HG03442 (cell line): ENCODE measurements around the gene PRICKLE3.

Experiments used
- ATAC-seq: cut with Tn5 transposase; IDR thresholded peaks from one replicate; pipeline ENCODE4 v1.9.1; 2021; ENCODE audit warnings: mild to moderate bottlenecking, moderate library complexity; ENCODE audit not compliant: unreplicated experiment

The PRICKLE3 gene, protein sequence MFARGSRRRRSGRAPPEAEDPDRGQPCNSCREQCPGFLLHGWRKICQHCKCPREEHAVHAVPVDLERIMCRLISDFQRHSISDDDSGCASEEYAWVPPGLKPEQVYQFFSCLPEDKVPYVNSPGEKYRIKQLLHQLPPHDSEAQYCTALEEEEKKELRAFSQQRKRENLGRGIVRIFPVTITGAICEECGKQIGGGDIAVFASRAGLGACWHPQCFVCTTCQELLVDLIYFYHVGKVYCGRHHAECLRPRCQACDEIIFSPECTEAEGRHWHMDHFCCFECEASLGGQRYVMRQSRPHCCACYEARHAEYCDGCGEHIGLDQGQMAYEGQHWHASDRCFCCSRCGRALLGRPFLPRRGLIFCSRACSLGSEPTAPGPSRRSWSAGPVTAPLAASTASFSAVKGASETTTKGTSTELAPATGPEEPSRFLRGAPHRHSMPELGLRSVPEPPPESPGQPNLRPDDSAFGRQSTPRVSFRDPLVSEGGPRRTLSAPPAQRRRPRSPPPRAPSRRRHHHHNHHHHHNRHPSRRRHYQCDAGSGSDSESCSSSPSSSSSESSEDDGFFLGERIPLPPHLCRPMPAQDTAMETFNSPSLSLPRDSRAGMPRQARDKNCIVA

GRCh38 chrX:49186125-49187027 lies at the start of gene PRICKLE3:
Gene PRICKLE3, minus strand, starts transcription at chrX:49186373. Its CDS starts 76 bp downstream, at chrX:49186297.
- peak; percentile 23 for ATAC-seq

DNA sequence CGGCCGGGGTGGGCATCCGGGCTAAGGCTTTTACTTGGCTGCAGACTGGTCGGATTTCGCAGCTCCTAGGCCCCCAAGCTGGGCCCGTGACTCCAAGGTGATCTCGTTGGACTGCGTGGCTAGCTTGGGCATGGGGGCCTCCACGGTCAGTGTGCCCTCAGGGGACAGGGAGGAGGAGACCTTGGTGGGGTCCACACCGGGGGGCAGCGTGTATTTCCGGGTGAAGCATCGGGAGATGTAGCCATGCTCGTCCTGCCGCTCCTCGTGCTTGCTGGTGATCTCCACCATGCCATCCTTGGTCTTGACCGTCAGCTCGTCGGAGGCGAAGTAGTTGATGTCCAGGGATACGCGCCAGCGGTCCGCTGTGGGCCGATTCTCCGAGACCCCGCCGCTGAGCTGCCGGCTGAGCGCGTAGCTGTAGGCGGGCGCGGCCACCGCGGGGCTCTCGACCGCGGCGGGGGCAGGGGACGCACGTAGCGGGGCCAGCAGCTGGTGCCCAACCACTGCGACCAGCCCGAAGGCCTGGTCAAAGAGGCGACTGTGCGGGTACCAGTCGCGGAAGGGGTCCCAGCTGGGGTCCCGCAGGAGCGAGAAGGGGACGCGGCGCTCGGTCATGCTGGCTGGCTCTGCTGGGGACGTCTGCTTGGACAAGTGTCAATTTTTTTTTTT lies 47.8 kb upstream of the PRICKLE3 start:
- no peak for ATAC-seq

GRCh38 chrX:49233176-49233575 lies 47.0 kb upstream of the PRICKLE3 start, which contains the start of gene CACNA1F:
Gene CACNA1F, minus strand, starts transcription at chrX:49233340. Its CDS starts 31 bp downstream, at chrX:49233309.
- no peak for ATAC-seq

- no peak for ATAC-seq
Measured at GRCh38 chrX:49232525-49232924, 46.4 kb upstream of the PRICKLE3 start.

DNA sequence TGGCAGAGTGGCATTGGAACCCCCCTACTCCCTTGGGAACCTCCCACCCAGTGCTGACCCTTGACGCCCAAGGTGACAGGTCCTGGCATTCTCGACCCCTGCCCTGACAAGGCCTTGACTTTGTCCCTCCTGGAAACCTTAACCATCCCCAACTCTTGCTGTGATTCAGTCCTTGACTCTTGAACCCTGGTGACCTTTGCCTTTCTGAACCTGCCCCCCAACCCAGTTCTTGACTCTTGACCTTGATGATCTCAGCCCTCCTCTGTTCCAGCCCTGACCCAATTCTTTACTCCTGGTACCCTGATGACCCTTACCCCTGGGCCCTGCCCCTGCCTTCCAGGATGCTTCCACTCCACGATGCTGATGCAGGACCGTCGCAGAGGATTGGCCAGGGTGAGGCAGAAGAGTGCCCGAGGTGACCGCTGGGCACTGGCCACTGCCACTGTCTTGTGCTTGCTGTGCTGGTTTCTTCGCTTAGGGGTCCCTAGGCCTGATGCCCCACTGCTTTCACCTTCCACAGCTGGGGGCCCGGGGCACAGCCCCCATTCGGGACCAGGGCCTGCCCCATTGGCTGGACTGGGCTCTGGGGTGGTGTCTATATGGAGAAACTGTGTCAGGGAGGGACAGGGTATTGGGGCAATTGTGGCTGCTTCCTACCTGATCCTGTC lies 45.3 kb upstream of the PRICKLE3 start:
- no peak for ATAC-seq

- peak; percentile 58 for ATAC-seq
Measured at GRCh38 chrX:49230500-49231232, 44.5 kb upstream of the PRICKLE3 start.

DNA sequence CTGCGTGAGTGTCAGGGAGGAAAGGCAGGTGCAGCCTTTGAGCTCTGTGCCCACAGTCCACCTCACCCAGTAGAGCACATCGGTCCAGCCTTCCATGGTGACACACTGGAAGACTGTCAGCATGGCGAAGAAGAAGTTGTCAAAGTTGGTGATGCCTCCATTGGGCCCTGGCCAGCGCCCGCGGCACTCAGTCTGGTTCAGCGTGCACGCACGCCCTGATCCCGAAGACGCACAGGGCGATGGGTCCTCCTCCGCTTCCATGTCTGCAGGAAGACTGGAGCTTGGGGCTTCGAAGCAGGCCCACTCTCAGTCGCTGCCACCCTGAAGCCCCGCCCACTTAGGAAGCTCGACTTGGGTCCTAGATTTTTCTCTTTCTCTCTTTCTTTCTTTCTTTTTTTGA lies 42.0 kb upstream of the PRICKLE3 start:
- no peak for ATAC-seq

DNA sequence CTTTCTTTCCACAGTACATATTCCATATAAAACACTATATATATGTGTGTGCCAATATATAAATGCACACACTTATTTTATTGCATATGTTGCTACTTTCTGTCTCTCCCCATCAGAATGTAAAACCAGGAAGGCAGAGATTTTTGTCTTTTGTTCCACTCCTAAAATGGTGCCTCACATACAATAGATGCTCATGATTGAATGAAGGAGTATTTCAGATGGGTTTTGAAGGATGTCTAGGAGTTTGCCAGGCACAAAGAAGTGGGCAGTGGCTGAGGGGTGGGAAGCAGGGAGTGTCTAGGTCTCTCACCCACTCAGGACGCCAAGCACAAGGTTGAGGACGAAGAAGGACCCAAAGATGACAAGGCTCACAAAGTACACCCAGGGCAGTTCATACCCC lies 41.6 kb upstream of the PRICKLE3 start:
- no peak for ATAC-seq

- ATAC-seq: no peak
Measured at GRCh38 chrX:49226946-49227345, 40.8 kb upstream of the PRICKLE3 start.

GRCh38 chrX:49225858-49226257 lies 39.7 kb upstream of the PRICKLE3 start:
- ATAC-seq: no peak

- ATAC-seq: no peak
Measured at GRCh38 chrX:49221868-49222267, 35.7 kb upstream of the PRICKLE3 start.

GRCh38 chrX:49220100-49220499 lies 33.9 kb upstream of the PRICKLE3 start:
- no peak for ATAC-seq

DNA sequence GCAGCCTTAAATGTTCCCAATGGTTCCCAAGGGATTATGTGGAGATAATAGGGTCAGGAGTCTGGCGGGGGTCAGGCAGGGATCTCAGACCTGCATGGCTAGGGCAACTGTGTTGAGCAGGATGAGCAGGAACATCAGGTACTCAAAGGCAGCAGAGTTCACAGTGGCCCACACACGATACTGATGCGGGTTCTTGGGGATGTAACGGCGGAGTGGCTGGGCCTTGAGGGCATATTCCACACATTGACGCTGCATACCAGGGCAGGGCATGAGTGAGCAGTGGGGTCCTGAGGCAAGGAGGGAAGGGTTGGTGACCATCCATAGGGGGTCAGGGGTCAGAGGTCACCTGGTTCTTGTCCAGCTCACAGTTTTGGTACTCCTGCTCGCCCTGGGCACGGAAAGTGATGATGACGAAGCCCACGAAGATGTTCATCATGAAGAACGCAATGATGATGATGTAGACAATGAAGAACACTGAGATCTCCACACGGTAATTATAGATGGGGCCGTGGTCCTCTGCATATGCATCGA lies 28.9 kb upstream of the PRICKLE3 start:
- no peak for ATAC-seq

DNA sequence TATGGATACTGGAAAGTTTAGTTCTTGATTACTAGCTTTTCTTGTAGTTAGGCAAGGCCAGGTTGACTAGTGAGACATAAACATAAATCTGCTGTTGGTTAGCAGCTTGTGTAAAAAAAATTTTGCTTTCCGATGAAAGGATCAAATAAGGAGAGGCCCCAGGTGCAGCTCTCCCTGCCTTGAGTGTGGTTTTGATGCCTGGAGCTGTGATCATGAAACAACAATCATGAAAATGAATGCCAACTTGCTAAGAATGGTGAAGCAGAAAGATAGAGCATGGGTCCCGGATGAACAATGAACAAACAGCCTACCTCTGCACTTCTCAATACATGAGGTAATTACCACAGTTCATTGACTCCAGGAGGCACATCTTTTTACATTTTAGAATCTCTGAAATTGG lies 28.2 kb upstream of the PRICKLE3 start:
- ATAC-seq: no peak

DNA sequence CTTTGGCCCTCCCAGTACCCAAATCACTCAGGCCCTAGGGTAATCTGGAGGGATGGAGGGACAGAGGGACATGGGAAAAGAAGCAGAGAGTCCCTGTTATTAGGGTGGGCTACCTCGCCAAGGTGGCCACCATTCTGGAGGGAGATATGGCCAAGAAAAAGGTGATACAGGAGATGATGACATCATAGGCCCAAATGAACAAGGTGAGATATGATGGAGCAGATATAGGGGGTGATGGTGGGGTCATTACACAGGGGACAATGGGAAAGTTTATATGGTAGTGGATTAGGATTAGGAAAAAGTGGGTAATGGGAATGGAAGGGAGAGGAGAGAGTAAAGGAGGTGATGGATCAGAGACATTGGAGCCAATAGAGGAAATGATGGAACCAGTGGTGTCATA lies 26.7 kb upstream of the PRICKLE3 start:
- no peak for ATAC-seq

DNA sequence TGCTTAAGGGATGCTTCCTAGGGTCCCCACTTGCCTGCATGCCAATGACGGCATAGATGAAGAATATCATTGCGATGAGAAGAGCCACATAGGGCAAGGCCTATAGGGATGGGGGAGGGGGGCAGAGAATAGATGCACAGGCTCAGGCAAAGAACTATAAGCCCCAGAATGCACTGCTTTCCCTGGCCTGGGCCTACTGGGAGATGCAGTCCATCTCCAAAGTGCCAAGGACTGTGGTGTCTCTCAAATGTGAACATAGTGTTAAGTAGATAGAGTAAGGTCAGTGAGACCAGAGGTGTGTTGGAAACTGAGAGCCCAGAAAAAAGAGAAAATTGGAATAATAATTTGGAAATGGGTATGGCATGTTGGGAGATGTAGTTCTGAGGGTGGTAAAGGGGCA lies 26.0 kb upstream of the PRICKLE3 start:
- ATAC-seq: no peak

GRCh38 chrX:49211074-49211473 lies 24.9 kb upstream of the PRICKLE3 start:
- ATAC-seq: no peak

DNA sequence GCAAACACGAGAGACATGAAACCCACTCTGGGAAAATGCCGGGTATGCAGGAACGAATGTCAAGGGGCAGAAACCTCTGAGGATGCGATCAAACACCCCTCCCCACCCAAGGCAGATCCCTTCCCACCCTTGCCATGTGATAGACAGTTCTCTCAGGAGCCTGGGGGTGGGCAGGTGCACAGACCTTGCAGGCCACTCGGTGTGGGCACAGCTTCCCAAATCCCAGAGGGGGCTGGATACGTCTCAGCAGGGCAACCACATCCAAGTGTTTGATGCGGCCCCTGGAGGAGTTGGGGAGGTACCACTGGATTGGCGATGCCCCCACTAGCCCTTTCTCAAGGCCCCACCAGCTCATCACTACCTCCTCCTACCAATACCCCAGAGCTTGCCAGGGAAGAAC lies 24.2 kb upstream of the PRICKLE3 start:
- no peak for ATAC-seq
